ENCODE measurements around the gene TNFSF13B. TPM values are rescaled to one million over a fixed set of nuclear protein-coding genes. Genes with fewer than 3 reads are reported as not detected.
A peak's percentile ranks its signal among the peaks of the same experiment; 100 is the strongest.

Gene TNFSF13B
- total RNA-seq, 2 donors from 2014 or later: 0.35 to 1.5 TPM

GRCh38 chr13:108328848-108329247 lies 59.3 kb downstream of the TNFSF13B start:
- TF ChIP-seq CTCF (conservative IDR thresholded peaks at IDR 0.05): no peak
- peaks cover 7% of the 10 kb centered on the region for H3K27me3 Mint-ChIP-seq (ENCODE audit: insufficient read depth)
- no peaks in the 10 kb centered on the region for H3K27me3 ChIP-seq (ENCODE audit: control insufficient read depth, insufficient read depth, low read length, poor library complexity, severe bottlenecking)
- H3K36me3 Mint-ChIP-seq (ENCODE audit: low read depth): no peaks in the 10 kb centered on the region
- DNase-seq: no peak
- no peak overlapping the region for H3K4me3 ChIP-seq (ENCODE audit: low read length)
- H3K4me1 Mint-ChIP-seq: peaks cover 55% of the 10 kb centered on the region
- peaks cover 7% of the 10 kb centered on the region for H3K9me3 ChIP-seq (ENCODE audit: control insufficient read depth, low read length)
- 91% methylated on average over 1 of the region's 1 CpG; no CpG with 5 or more reads in 1 of the 2 experiments for WGBS, 2 experiments (ENCODE audit: insufficient coverage in 1 of 2, insufficient read length in 1 of 2)
- no peaks in the 10 kb centered on the region for H3K4me1 ChIP-seq (ENCODE audit: control insufficient read depth, insufficient read depth, low read length)
- no peak overlapping the region for H3K4me3 Mint-ChIP-seq
- no peak overlapping the region for H3K27ac ChIP-seq (ENCODE audit: low read depth, low read length)
- H3K9me3 Mint-ChIP-seq: peaks cover 10% of the 10 kb centered on the region
- no peak overlapping the region for H3K27ac Mint-ChIP-seq
- H3K36me3 ChIP-seq (ENCODE audit: control insufficient read depth, insufficient read depth, low read length): no peaks in the 10 kb centered on the region
- no peak overlapping the region for H3K9ac ChIP-seq (ENCODE audit: extremely low read depth, low read length, poor library complexity, severe bottlenecking)

GRCh38 chr13:108332791-108333190 lies 63.3 kb downstream of the TNFSF13B start:
- Mint-ChIP-seq H3K4me3 (no peak overlapping the region), H3K9me3 (peaks cover 12% of the 10 kb centered on the region), H3K27me3 (ENCODE audit: insufficient read depth) (peaks cover 22% of the 10 kb centered on the region), H3K36me3 (ENCODE audit: low read depth) (no peaks in the 10 kb centered on the region), H3K4me1 (peaks cover 47% of the 10 kb centered on the region), H3K27ac (no peak overlapping the region)
- no peaks in the 10 kb centered on the region for H3K27me3 ChIP-seq (ENCODE audit: control insufficient read depth, insufficient read depth, low read length, poor library complexity, severe bottlenecking)
- H3K9ac ChIP-seq (ENCODE audit: extremely low read depth, low read length, poor library complexity, severe bottlenecking): no peak overlapping the region
- no peak overlapping the region for H3K4me3 ChIP-seq (ENCODE audit: low read length)
- peaks cover 12% of the 10 kb centered on the region for H3K9me3 ChIP-seq (ENCODE audit: control insufficient read depth, low read length)
- H3K4me1 ChIP-seq (ENCODE audit: control insufficient read depth, insufficient read depth, low read length): no peaks in the 10 kb centered on the region
- 50 to 71% methylated on average over 2 to 4 of the region's 5 CpGs for WGBS, 2 experiments (ENCODE audit: insufficient coverage in 1 of 2, insufficient read length in 1 of 2)
- no peak overlapping the region for H3K27ac ChIP-seq (ENCODE audit: low read depth, low read length)
- no peak for DNase-seq
- no peaks in the 10 kb centered on the region for H3K36me3 ChIP-seq (ENCODE audit: control insufficient read depth, insufficient read depth, low read length)
- no peak for TF ChIP-seq CTCF (conservative IDR thresholded peaks at IDR 0.05)

- no peak overlapping the region for H3K4me3 Mint-ChIP-seq
- DNase-seq: no peak
- TF ChIP-seq CTCF (conservative IDR thresholded peaks at IDR 0.05): peak; percentile 87
Measured at GRCh38 chr13:108342369-108343289, 73.1 kb downstream of the TNFSF13B start.

More at GRCh38 chr13:108342369-108343289, 73.1 kb downstream of the TNFSF13B start:
- Histone ChIP-seq H3K9me3 (ENCODE audit: control insufficient read depth, low read length) (no peaks in the 10 kb centered on the region), H3K4me1 (ENCODE audit: control insufficient read depth, insufficient read depth, low read length) (no peaks in the 10 kb centered on the region), H3K27me3 (ENCODE audit: control insufficient read depth, insufficient read depth, low read length, poor library complexity, severe bottlenecking) (no peaks in the 10 kb centered on the region), H3K27ac (ENCODE audit: low read depth, low read length) (no peak overlapping the region), H3K9ac (ENCODE audit: extremely low read depth, low read length, poor library complexity, severe bottlenecking) (no peak overlapping the region), H3K36me3 (ENCODE audit: control insufficient read depth, insufficient read depth, low read length) (no peaks in the 10 kb centered on the region), H3K4me3 (ENCODE audit: low read length) (no peak overlapping the region)
- Mint-ChIP-seq H3K9me3 (no peaks in the 10 kb centered on the region), H3K27me3 (ENCODE audit: insufficient read depth) (peaks cover 2% of the 10 kb centered on the region), H3K4me1 (peaks cover 16% of the 10 kb centered on the region), H3K27ac (no peak overlapping the region), H3K36me3 (ENCODE audit: low read depth) (no peaks in the 10 kb centered on the region)
- 72 to 91% methylated on average over 4 to 6 of the region's 7 CpGs for WGBS, 2 experiments (ENCODE audit: insufficient coverage in 1 of 2, insufficient read length in 1 of 2)

Measured in endodermal cell (in vitro differentiated cells).